ENCODE measurements around the gene SLC17A3.

The SLC17A3 gene

DNA sequence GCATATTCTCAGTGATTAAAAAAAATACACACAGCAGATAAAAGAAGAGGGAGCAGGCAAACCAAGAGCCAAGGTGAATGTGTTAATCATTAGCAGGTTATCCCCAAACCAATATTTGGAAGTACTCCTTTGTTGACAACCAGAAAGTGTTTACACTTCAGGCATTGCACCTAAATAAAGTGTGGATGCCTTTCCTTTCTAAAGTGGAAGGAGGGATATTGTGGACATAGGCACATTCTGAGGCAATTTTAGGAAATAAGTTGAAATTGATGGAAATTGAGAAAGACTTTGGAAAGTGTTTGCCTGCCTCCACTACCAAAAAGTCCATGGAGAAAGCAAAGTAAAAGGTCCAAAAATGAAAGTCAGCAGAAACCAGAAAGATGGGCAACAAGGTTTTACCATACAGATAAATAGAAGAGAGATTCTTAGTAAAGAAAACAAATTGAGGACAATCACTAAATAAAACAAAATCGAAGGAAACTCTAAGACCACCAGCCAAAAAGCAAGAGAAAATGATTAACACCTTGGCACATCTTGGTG, 33.5 kb upstream of the SLC17A3 start:
- Histone ChIP-seq H3K9me3 (ENCODE audit: control insufficient read depth in 5 of 5, low read length in 5 of 5) (no peaks in the 10 kb centered on the region), H3K27ac (ENCODE audit: low read depth, low read length) (no peak overlapping the region), H3K27me3 (ENCODE audit: control insufficient read depth in 5 of 5, insufficient read depth in 4 of 5, low read length in 5 of 5) (no peaks in the 10 kb centered on the region), H3K36me3 (ENCODE audit: control insufficient read depth in 5 of 5, insufficient read depth in 5 of 5, low read length in 5 of 5) (no peaks in the 10 kb centered on the region), H3K4me3 (ENCODE audit: low read depth in 1 of 5, low read length in 5 of 5) (no peak overlapping the region), H3K9ac (ENCODE audit: low read length in 5 of 5) (no peak overlapping the region), H3K4me1 (ENCODE audit: control insufficient read depth in 5 of 5, insufficient read depth in 5 of 5, low read length in 5 of 5) (no peaks in the 10 kb centered on the region)

- Histone ChIP-seq H3K4me3 (ENCODE audit: low read depth in 1 of 5, low read length in 5 of 5) (no peak overlapping the region), H3K36me3 (ENCODE audit: control insufficient read depth in 5 of 5, insufficient read depth in 5 of 5, low read length in 5 of 5) (no peaks in the 10 kb centered on the region), H3K9ac (ENCODE audit: low read length in 5 of 5) (no peak overlapping the region), H3K27me3 (ENCODE audit: control insufficient read depth in 5 of 5, insufficient read depth in 4 of 5, low read length in 5 of 5) (no peaks in the 10 kb centered on the region), H3K27ac (ENCODE audit: low read depth, low read length) (no peak overlapping the region), H3K4me1 (ENCODE audit: control insufficient read depth in 5 of 5, insufficient read depth in 5 of 5, low read length in 5 of 5) (no peaks in the 10 kb centered on the region), H3K9me3 (ENCODE audit: control insufficient read depth in 5 of 5, low read length in 5 of 5) (no peaks in the 10 kb centered on the region)
Observed at GRCh38 chr6:25903467-25904099, 29.5 kb upstream of the SLC17A3 start.

DNA sequence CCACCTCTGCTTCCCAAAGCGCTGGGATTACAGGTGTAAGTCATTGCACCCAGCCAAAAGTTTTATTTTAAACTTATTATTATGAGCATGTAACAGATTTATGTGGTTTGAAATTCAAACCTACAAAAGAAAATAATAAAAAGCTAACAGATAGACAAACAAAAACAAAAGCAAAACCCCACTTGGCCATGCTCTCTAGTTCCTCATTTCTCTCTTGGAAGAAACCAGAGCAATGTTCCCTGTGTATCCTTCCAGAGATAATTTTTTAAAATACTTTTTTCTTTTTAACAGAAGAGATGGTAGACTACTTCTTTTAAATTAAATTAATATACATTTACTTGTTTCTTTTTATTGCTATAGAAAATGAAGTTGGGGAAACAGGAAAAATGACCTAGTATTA, 28.0 kb upstream of the SLC17A3 start:
- no peak overlapping the region for H3K4me3 ChIP-seq (ENCODE audit: low read depth in 1 of 5, low read length in 5 of 5)
- H3K27me3 ChIP-seq (ENCODE audit: control insufficient read depth in 5 of 5, insufficient read depth in 4 of 5, low read length in 5 of 5), result no peaks in the 10 kb centered on the region
- no peaks in the 10 kb centered on the region for H3K36me3 ChIP-seq (ENCODE audit: control insufficient read depth in 5 of 5, insufficient read depth in 5 of 5, low read length in 5 of 5)
- no peak overlapping the region for H3K27ac ChIP-seq (ENCODE audit: low read depth, low read length)
- H3K4me1 ChIP-seq (ENCODE audit: control insufficient read depth in 5 of 5, insufficient read depth in 5 of 5, low read length in 5 of 5), result no peaks in the 10 kb centered on the region
- no peak overlapping the region for H3K9ac ChIP-seq (ENCODE audit: low read length in 5 of 5)
- no peaks in the 10 kb centered on the region for H3K9me3 ChIP-seq (ENCODE audit: control insufficient read depth in 5 of 5, low read length in 5 of 5)

DNA sequence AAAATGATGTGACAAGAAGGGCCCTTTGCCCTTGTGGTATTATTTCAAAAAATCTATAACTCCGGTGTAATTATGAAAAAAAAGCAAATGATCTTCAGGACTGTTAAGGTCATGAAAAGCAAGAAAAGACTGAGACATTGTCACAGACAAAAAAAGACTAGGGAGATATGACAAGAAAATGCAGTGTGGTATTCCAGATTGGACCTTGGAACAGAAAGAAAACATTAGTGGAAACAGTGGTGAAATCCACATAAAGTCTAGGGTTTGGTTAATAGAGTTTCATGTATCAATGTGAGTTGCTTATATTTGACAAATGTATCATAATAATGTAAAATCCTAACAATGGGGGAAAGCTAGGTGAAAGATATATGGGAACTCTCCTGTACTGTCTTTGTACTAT, 26.8 kb upstream of the SLC17A3 start:
- H3K9ac ChIP-seq (ENCODE audit: low read length in 5 of 5), result no peak overlapping the region

DNA sequence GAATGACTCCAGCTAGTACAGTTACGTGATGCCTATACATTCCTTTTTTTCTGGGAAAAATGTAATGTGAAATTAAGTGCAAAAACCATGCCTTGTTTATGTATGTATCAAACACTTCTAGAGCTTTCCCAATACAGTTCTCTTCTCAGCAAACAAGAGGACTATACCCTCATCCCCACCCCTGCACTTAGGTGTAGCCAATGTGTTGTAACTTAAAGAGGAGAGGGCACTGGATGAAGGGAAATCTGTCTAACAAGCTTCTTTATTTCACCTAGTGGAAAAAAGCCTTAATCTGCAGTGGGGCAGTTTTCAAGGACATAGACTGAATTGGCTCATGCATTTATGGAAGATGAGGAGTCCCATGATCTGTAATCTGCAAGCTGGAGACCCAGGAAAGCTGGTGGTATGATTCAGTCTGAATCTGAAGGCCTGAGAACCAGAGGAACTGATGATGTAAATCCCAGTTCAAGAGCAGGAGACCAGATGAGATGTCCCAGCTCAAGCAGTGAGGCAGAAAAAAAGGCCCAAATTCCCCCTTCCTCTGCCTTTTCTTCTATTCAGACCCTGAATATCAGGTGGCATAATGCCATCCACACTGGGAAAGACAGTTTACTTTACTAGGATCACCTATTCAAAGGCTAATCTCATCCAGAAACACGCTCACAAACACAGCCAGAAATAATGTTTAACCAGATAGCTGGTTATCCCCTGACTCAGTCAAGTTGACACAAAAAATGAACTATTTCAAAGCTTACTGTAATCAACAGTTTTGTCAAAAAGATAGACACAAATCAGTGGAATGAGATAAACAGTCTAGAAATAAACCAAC, 25.8 kb upstream of the SLC17A3 start:
- Histone ChIP-seq H3K9me3 (ENCODE audit: control insufficient read depth in 5 of 5, low read length in 5 of 5) (no peaks in the 10 kb centered on the region), H3K36me3 (ENCODE audit: control insufficient read depth in 5 of 5, insufficient read depth in 5 of 5, low read length in 5 of 5) (no peaks in the 10 kb centered on the region), H3K27ac (ENCODE audit: low read depth, low read length) (no peak overlapping the region), H3K9ac (ENCODE audit: low read length in 5 of 5) (no peak overlapping the region), H3K4me3 (ENCODE audit: low read depth in 1 of 5, low read length in 5 of 5) (no peak overlapping the region), H3K4me1 (ENCODE audit: control insufficient read depth in 5 of 5, insufficient read depth in 5 of 5, low read length in 5 of 5) (no peaks in the 10 kb centered on the region), H3K27me3 (ENCODE audit: control insufficient read depth in 5 of 5, insufficient read depth in 4 of 5, low read length in 5 of 5) (no peaks in the 10 kb centered on the region)

More for the DNA sequence above, 26.8 kb upstream of the SLC17A3 start:
- Histone ChIP-seq H3K4me1 (ENCODE audit: control insufficient read depth in 5 of 5, insufficient read depth in 5 of 5, low read length in 5 of 5) (no peaks in the 10 kb centered on the region), H3K27ac (ENCODE audit: low read depth, low read length) (no peak overlapping the region), H3K27me3 (ENCODE audit: control insufficient read depth in 5 of 5, insufficient read depth in 4 of 5, low read length in 5 of 5) (no peaks in the 10 kb centered on the region), H3K4me3 (ENCODE audit: low read depth in 1 of 5, low read length in 5 of 5) (no peak overlapping the region), H3K9me3 (ENCODE audit: control insufficient read depth in 5 of 5, low read length in 5 of 5) (no peaks in the 10 kb centered on the region), H3K36me3 (ENCODE audit: control insufficient read depth in 5 of 5, insufficient read depth in 5 of 5, low read length in 5 of 5) (no peaks in the 10 kb centered on the region)

- no peak overlapping the region for H3K9ac ChIP-seq (ENCODE audit: low read length in 5 of 5)
- H3K27ac ChIP-seq (ENCODE audit: low read depth, low read length), result no peak overlapping the region
- H3K4me3 ChIP-seq (ENCODE audit: low read depth in 1 of 5, low read length in 5 of 5), result no peak overlapping the region
- H3K9me3 ChIP-seq (ENCODE audit: control insufficient read depth in 5 of 5, low read length in 5 of 5), result no peaks in the 10 kb centered on the region
- no peaks in the 10 kb centered on the region for H3K36me3 ChIP-seq (ENCODE audit: control insufficient read depth in 5 of 5, insufficient read depth in 5 of 5, low read length in 5 of 5)
- no peaks in the 10 kb centered on the region for H3K27me3 ChIP-seq (ENCODE audit: control insufficient read depth in 5 of 5, insufficient read depth in 4 of 5, low read length in 5 of 5)
- no peaks in the 10 kb centered on the region for H3K4me1 ChIP-seq (ENCODE audit: control insufficient read depth in 5 of 5, insufficient read depth in 5 of 5, low read length in 5 of 5)
Observed at GRCh38 chr6:25899123-25899522, 25.1 kb upstream of the SLC17A3 start.

GRCh38 chr6:25898289-25898977, 24.4 kb upstream of the SLC17A3 start:
- no peaks in the 10 kb centered on the region for H3K36me3 ChIP-seq (ENCODE audit: control insufficient read depth in 5 of 5, insufficient read depth in 5 of 5, low read length in 5 of 5)
- no peak overlapping the region for H3K27ac ChIP-seq (ENCODE audit: low read depth, low read length)
- H3K9ac ChIP-seq (ENCODE audit: low read length in 5 of 5), result no peak overlapping the region
- H3K4me3 ChIP-seq (ENCODE audit: low read depth in 1 of 5, low read length in 5 of 5), result no peak overlapping the region
- H3K9me3 ChIP-seq (ENCODE audit: control insufficient read depth in 5 of 5, low read length in 5 of 5), result no peaks in the 10 kb centered on the region
- H3K4me1 ChIP-seq (ENCODE audit: control insufficient read depth in 5 of 5, insufficient read depth in 5 of 5, low read length in 5 of 5), result no peaks in the 10 kb centered on the region
- no peaks in the 10 kb centered on the region for H3K27me3 ChIP-seq (ENCODE audit: control insufficient read depth in 5 of 5, insufficient read depth in 4 of 5, low read length in 5 of 5)

DNA sequence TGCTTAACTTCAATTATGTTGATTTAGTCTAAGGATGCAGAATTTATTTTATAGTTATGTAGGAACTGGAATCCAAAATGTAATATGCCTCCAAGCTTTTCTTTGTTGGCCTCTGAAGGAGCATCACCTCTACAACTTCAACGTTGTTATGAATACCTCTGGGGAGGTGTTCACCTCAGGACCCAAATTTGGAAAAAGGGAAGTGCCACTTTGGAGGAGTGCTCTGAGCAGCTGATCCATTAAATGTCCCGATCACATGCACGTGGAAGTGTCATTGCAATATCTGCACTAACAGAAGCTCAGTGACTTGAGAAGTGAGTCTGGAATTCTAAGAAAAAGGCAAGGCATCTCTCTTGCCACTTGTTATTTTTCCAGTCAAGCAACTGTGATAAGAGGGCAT, 22.2 kb upstream of the SLC17A3 start:
- H3K4me3 ChIP-seq (ENCODE audit: low read depth in 1 of 5, low read length in 5 of 5), result no peak overlapping the region
- no peaks in the 10 kb centered on the region for H3K4me1 ChIP-seq (ENCODE audit: control insufficient read depth in 5 of 5, insufficient read depth in 5 of 5, low read length in 5 of 5)
- H3K9ac ChIP-seq (ENCODE audit: low read length in 5 of 5), result no peak overlapping the region
- H3K36me3 ChIP-seq (ENCODE audit: control insufficient read depth in 5 of 5, insufficient read depth in 5 of 5, low read length in 5 of 5), result no peaks in the 10 kb centered on the region
- no peaks in the 10 kb centered on the region for H3K27me3 ChIP-seq (ENCODE audit: control insufficient read depth in 5 of 5, insufficient read depth in 4 of 5, low read length in 5 of 5)
- no peaks in the 10 kb centered on the region for H3K9me3 ChIP-seq (ENCODE audit: control insufficient read depth in 5 of 5, low read length in 5 of 5)
- no peak overlapping the region for H3K27ac ChIP-seq (ENCODE audit: low read depth, low read length)

GRCh38 chr6:25895771-25896170, 21.7 kb upstream of the SLC17A3 start:
- H3K9me3 ChIP-seq (ENCODE audit: control insufficient read depth in 5 of 5, low read length in 5 of 5), result no peaks in the 10 kb centered on the region
- no peaks in the 10 kb centered on the region for H3K27me3 ChIP-seq (ENCODE audit: control insufficient read depth in 5 of 5, insufficient read depth in 4 of 5, low read length in 5 of 5)
- H3K27ac ChIP-seq (ENCODE audit: low read depth, low read length), result no peak overlapping the region
- no peaks in the 10 kb centered on the region for H3K36me3 ChIP-seq (ENCODE audit: control insufficient read depth in 5 of 5, insufficient read depth in 5 of 5, low read length in 5 of 5)
- H3K4me1 ChIP-seq (ENCODE audit: control insufficient read depth in 5 of 5, insufficient read depth in 5 of 5, low read length in 5 of 5), result no peaks in the 10 kb centered on the region
- H3K9ac ChIP-seq (ENCODE audit: low read length in 5 of 5), result no peak overlapping the region
- no peak overlapping the region for H3K4me3 ChIP-seq (ENCODE audit: low read depth in 1 of 5, low read length in 5 of 5)

GRCh38 chr6:25893778-25894177, 19.7 kb upstream of the SLC17A3 start:
- H3K36me3 ChIP-seq (ENCODE audit: control insufficient read depth in 5 of 5, insufficient read depth in 5 of 5, low read length in 5 of 5), result no peaks in the 10 kb centered on the region
- no peaks in the 10 kb centered on the region for H3K27me3 ChIP-seq (ENCODE audit: control insufficient read depth in 5 of 5, insufficient read depth in 4 of 5, low read length in 5 of 5)
- H3K4me3 ChIP-seq (ENCODE audit: low read depth in 1 of 5, low read length in 5 of 5), result no peak overlapping the region
- H3K9me3 ChIP-seq (ENCODE audit: control insufficient read depth in 5 of 5, low read length in 5 of 5), result no peaks in the 10 kb centered on the region
- no peak overlapping the region for H3K9ac ChIP-seq (ENCODE audit: low read length in 5 of 5)
- no peak overlapping the region for H3K27ac ChIP-seq (ENCODE audit: low read depth, low read length)
- no peaks in the 10 kb centered on the region for H3K4me1 ChIP-seq (ENCODE audit: control insufficient read depth in 5 of 5, insufficient read depth in 5 of 5, low read length in 5 of 5)
